Endothelial cell of umbilical vein (primary cell): Measurements from ENCODE around the gene DENND5A.

ENCODE experiments used
- CTCF ChIP-seq, 2 donors: IDR thresholded peaks; 1 replicate in 1 of 2; 2 replicates in 1 of 2; pipeline ENCODE4 v1.5.1; 2011; ENCODE audit warnings: low read length in 2 of 2, mild to moderate bottlenecking in 2 of 2, moderate library complexity in 2 of 2, control low read depth in 1 of 2, inconsistent platforms in 1 of 2, low read depth in 1 of 2; ENCODE audit not compliant: insufficient read depth in 1 of 2; ENCODE audit errors: extremely low read depth in 1 of 2
- POLR2A ChIP-seq: IDR thresholded peaks from 2 replicates; pipeline ENCODE4 v1.6.1; 2012; ENCODE audit warnings: low read depth, mild to moderate bottlenecking, control low read depth, low read length

GRCh38 chr11:9201372-9202162 lies 63.6 kb downstream of the DENND5A start:
- TF ChIP-seq POLR2A = no peak
- no peak for TF ChIP-seq CTCF (IDR thresholded peaks at IDR 0.05; ENCODE audit: extremely low read depth in 1 of 2, insufficient read depth in 1 of 2, low read depth in 1 of 2, low read length in 2 of 2)
